ENCODE data around the gene FMN2. TPM values are rescaled to one million over a fixed set of nuclear protein-coding genes. Genes with fewer than 3 reads are reported as not detected.

The FMN2 gene
- total RNA-seq, 1 donor from 2014 or later = 4.3 TPM

- H3K4me3 Mint-ChIP-seq = peak overlapping the region; percentile 90
- TF ChIP-seq CTCF (conservative IDR thresholded peaks at IDR 0.05) = no peak
- peaks cover 8% of the 10 kb centered on the region for H3K4me1 Mint-ChIP-seq (ENCODE audit: unreplicated experiment)
- H3K27me3 Mint-ChIP-seq = peaks cover 62% of the 10 kb centered on the region
- H3K9me3 Mint-ChIP-seq = no peaks in the 10 kb centered on the region
- no peak for DNase-seq (ENCODE audit: extremely low spot score, unreplicated experiment)
- peaks cover 3% of the 10 kb centered on the region for H3K36me3 Mint-ChIP-seq
- H3K27ac Mint-ChIP-seq = no peak overlapping the region
These were observed 604 bp upstream of the FMN2 start for GRCh38 chr1:240090957-240091600.

- peak; percentile 71 for DNase-seq (ENCODE audit: extremely low spot score, unreplicated experiment)
- H3K4me1 Mint-ChIP-seq (ENCODE audit: unreplicated experiment) = peaks cover 8% of the 10 kb centered on the region
- H3K4me3 Mint-ChIP-seq = peak overlapping the region; percentile 88
- H3K27ac Mint-ChIP-seq = no peak overlapping the region
- peaks cover 3% of the 10 kb centered on the region for H3K36me3 Mint-ChIP-seq
- no peak for TF ChIP-seq CTCF (conservative IDR thresholded peaks at IDR 0.05)
- peaks cover 60% of the 10 kb centered on the region for H3K27me3 Mint-ChIP-seq
- H3K9me3 Mint-ChIP-seq = no peaks in the 10 kb centered on the region
These were observed 827 bp downstream of the FMN2 start for GRCh38 chr1:240092301-240093119.

- no peaks in the 10 kb centered on the region for H3K9me3 Mint-ChIP-seq
- no peak overlapping the region for H3K27ac Mint-ChIP-seq
- TF ChIP-seq CTCF (conservative IDR thresholded peaks at IDR 0.05) = no peak
- no peak for DNase-seq (ENCODE audit: extremely low spot score, unreplicated experiment)
- peaks cover 3% of the 10 kb centered on the region for H3K36me3 Mint-ChIP-seq
- peaks cover 58% of the 10 kb centered on the region for H3K27me3 Mint-ChIP-seq
- H3K4me1 Mint-ChIP-seq (ENCODE audit: unreplicated experiment) = peaks cover 8% of the 10 kb centered on the region
- peak overlapping the region; percentile 82 for H3K4me3 Mint-ChIP-seq
These were observed 1.7 kb downstream of the FMN2 start for GRCh38 chr1:240093120-240093961.

GRCh38 chr1:240094041-240094722, 2.5 kb downstream of the FMN2 start:
- DNase-seq (ENCODE audit: extremely low spot score, unreplicated experiment) = no peak
- Mint-ChIP-seq H3K4me1 (ENCODE audit: unreplicated experiment) (peaks cover 8% of the 10 kb centered on the region), H3K4me3 (peak overlapping the region; percentile 68), H3K9me3 (no peaks in the 10 kb centered on the region), H3K36me3 (peaks cover 3% of the 10 kb centered on the region), H3K27ac (no peak overlapping the region), H3K27me3 (peaks cover 58% of the 10 kb centered on the region)
- TF ChIP-seq CTCF (conservative IDR thresholded peaks at IDR 0.05) = no peak

- no peak overlapping the region for H3K4me3 Mint-ChIP-seq
- H3K27ac Mint-ChIP-seq = no peak overlapping the region
- no peaks in the 10 kb centered on the region for H3K9me3 Mint-ChIP-seq
- DNase-seq (ENCODE audit: extremely low spot score, unreplicated experiment) = no peak
- no peak for TF ChIP-seq CTCF (conservative IDR thresholded peaks at IDR 0.05)
- no peaks in the 10 kb centered on the region for H3K4me1 Mint-ChIP-seq (ENCODE audit: unreplicated experiment)
- peaks cover 56% of the 10 kb centered on the region for H3K27me3 Mint-ChIP-seq
- H3K36me3 Mint-ChIP-seq = peaks cover 3% of the 10 kb centered on the region
These were observed 5.3 kb downstream of the FMN2 start for GRCh38 chr1:240096974-240097373.

All from type B pancreatic cell (in vitro differentiated cells).